GM11168 (cell line): ENCODE data around the gene SLC25A27.

Experiments used
- in situ Hi-C: fragments of 300-500 bp; cut with MboI; formaldehyde crosslinking; loops from one replicate; pipeline ENCODE4 v1.12.0; 2022; ENCODE audit warnings: low sequenced_read_pairs; ENCODE audit not compliant: unreplicated experiment

SLC25A27 gene

DNA sequence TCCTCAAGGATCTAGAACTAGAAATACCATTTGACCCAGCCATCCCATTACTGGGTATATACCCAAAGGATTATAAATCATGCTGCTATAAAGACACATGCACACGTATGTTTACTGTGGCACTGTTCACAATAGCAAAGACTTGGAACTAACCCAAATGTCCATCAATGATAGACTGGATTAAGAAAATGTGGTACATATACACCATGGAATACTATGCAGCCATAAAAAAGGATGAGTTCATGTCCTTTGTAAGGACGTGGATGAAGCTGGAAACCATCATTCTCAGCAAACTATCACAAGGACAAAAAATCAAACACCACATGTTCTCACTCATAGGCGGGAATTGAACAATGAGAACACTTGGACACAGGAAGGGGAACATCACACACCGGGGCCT is 4.7 kb upstream of the SLC25A27 start:
- in situ Hi-C loops, result loop anchor here (25.0 kb wide), 1 partner anchor 561 kb away; no protein-coding TSS in a partner anchor

DNA sequence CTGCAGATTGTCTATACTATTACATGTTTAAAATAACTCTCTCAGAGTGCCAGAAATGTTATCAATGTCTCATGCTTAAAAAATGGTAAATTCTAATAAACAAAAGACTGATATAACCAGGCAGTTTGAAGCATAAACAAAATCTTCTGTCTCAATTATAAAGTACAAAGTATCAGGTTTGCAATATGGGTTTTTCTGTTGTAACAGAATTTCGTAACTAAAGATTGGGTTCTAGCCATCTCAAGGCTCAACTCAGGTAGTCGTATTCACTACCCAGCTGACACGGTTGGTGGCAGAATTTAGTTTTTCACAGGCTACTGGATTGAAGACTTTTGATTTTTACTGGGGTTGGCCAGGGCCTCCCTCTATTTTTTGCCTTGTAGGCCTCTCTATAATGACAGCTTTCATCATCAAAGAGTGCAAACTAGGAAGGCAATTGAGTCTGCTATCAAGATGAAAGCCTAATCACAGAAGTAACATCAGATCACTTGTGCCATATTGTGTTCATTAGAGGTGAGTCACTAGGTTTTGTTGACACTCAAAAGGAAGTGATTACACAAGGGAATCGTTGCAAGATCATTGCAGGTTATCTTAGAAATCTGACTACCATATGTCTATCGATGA is 3.8 kb upstream of the SLC25A27 start:
- in situ Hi-C loops, result loop anchor here (25.0 kb wide), 1 partner anchor 562 kb away; no protein-coding TSS in a partner anchor

DNA sequence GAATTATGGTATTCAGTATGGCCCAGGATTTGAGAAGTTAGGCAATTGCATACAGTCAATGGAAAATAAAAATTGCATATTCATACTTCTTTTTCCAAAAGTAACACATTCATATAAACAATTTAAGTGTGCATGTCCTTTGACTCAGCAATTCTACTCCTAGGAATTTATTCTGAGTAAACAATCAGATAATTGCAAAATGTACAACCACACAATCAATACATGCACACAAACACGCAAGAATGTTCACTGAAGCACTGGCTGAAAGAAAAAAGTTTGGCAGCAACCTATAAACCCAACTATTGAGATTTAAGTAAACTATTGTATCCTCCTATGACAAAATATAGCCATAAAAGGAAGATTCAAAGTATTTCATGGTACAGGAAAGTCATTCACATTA is 1.8 kb upstream of the SLC25A27 start:
- in situ Hi-C loops, result no loop called here

DNA sequence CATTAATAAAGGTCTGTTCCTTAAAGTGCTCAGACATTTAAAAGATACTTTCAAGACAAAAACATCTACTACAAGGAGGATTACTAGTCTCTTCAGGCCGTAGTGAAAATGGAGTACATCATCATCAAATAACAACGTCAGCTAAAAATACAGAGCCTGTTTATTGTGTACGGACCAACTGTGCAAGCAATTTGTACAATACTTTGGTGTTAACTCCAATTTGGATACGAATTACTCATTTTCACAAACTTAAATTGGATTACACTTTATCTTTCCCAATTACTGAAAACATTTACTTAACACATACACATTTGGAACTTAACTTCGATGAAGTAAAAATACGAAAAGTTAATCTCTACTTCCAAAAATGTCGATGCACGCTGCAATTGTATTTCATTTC is 959 bp upstream of the SLC25A27 start:
- in situ Hi-C loops, result no loop called here

DNA sequence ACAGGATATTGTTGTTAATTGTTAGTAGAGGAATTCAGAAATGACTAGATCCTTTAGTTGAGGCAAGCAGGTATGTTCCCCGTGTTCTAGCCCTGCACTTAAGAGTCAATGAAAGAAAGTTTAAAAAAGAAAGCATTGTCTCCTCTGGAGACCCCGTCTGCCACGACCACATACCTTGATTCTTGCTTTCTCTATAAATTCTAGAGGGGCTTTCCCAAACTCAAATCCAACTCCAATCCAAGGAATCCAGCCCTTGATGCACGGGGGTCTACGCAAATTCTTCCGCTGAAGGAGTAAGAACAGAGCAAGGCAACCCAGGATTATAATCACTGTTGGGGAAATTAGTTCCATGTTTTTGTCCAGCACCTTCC is 558 bp upstream of the SLC25A27 start:
- in situ Hi-C loops, result no loop called here

DNA sequence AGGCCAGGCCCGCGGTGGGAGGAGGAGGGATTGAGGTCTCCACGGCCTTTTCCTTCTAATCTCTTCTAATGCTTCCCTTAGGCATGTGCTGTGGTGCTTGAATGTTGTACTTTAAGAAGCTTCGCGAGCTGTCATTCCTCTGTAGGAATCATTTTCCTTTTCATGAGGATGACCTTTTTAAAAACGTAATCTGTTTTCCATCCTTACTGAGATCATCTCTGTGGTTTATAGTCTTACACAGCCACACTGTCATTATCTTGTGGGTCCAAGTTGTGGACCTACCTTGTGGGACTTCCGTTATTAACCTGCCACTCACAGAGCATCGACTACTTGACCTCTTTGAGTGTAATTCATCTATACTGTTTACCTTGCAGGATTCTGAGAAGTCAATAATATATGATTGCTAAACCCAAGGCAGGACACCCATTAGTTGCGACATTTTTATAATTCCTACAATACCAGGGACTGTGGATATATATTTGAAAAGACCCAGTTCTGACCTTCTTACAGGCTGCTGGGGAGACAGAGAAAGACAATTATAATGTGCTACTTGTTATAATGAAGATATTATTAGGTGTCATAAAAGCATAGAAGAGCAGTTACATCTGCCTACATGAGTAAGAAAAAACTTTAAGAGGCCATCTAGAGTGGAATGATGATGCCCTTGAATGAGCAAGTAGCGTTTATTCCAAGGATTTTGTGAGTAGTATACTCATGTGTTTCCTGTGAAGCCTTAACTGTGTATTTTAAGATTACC is 842 bp downstream of the SLC25A27 start:
- in situ Hi-C loops, result no loop called here

DNA sequence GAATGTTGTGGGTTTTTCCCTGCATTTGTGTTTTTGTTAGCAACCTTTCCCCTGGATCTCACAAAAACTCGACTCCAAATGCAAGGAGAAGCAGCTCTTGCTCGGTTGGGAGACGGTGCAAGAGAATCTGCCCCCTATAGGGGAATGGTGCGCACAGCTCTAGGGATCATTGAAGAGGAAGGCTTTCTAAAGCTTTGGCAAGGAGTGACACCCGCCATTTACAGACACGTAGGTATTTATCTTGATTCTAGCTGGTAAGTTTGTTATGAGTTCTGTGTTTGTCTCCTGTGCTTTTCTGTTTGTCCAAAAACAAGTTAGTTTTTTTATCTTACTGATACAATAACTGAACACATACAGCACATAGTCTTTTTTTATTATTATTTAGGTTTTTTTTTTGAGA is 3.0 kb downstream of the SLC25A27 start:
- in situ Hi-C loops, result no loop called here

DNA sequence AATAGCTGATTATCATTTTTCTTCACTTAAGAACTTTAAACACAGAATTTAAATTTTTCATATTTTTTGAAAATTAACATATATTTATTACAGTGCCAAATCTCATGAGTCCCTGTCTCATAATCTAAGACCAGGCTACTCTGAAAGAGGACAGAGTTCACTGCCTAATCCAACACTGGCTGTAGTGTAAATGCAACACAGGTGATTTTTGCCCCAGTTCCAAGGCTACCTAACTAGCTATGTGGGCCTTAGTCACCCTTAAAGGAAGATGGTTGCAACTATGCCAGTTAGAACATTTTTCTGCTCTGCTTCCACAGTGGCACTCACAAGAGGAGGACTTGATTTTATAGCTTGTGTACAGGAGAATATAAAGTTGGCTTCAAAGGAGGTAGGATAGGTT is 4.9 kb downstream of the SLC25A27 start:
- in situ Hi-C loops, result no loop called here

DNA sequence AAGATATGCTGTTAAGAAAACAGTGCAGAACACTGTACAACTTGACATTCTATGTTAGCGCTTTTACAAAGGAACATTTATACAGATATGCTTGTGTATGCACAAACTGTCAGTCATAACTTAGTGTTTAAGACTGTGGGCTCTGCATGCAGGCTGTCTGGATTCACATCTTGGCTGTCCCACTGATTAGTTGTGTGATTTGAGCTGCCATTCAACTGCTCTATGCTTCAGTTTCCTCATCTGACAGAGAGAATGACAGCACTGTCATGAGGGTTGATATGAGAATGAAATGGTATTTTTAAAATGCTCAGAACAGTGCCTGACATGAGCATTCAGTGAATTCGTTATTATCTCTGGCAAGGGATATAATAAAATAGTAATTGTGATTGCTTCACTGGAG is 8.7 kb downstream of the SLC25A27 start:
- in situ Hi-C loops, result no loop called here

DNA sequence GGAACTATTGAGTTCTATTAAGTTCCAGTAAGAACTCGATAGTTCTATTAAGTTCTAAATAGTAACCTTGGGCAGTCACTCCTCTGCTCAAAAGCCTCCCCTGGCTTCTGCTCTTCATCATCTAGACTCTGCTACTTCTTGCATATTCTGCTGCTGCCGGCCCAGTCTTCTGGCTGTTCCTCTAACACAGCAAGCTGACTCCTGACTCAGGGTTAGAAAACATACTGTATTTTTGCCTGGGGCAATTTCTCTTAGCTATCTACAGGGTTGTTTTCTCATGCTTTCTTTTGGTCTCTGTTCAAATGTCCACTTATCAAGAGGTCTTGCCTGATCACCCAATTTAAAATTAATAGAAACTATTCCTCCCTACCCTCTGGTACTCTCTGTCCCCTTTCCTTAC is 14.6 kb downstream of the SLC25A27 start:
- in situ Hi-C loops, result no loop called here

DNA sequence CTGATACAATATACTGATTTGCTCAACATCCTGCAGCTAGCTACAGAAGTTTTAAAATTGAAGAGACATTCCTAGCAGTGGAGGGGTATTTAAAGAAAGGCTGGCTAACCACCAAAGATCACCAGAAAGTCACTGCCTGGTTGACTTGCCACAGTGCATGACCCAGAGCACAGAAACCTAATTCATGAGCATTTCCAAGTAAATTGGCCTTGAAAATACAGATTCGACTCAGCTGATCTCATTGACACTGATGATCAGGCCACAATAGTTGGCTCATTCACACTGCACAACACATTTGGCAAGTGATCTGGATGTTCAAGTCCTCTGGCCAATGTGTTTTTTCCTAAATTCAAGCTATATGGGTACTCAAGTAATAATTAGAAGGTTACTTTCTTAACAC is 21.6 kb downstream of the SLC25A27 start:
- in situ Hi-C loops, result no loop called here

DNA sequence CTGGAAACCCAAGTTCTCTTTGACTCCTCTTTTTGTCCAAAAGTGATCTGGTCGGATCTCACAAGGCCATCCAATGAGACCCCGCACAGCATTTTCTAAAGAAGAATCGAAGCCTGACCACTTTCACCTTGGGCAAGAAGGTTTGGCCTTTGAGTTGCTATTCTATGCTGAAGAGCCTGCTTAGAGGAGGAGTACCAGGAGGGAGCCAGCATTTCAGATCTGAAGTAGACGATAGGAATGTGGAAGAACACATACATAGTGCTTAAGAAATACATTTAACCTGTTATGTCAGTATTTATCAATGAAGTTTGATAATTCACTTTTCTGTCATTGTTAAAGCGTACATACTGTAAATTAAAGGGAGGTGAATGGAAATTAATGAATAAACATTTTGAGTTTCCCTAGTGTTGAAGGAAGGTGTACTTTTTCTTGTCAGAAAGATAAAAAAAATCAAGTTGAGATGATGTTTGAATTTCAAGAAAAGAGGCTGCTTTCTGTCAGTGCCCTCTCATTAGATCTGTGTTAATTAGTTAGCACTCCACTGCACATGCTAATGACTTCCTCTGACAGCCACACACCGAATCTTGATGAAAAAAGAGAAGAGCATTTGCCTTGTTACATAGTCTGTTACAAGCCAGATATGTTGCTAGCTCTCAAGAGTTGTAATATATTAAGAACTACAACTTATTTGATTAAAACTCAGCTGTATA is 24.0 kb downstream of the SLC25A27 start:
- in situ Hi-C loops, result no loop called here

DNA sequence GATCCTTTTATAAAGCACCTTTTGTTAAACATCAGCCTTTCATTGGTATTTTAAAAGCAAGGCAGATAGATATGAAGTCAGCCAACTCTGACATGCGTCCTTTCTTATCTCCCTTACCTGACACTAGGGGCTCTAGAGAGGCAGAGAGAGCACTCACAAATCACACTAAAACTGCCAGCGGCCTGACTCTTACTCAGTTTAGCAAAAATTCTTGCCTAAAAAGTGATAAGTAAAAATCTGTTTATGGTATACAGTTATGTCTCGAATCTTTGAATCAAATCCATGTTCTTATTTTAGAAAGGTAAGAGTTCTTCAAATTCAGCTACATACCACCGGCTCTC is 24.5 kb downstream of the SLC25A27 start:
- in situ Hi-C loops, result no loop called here

DNA sequence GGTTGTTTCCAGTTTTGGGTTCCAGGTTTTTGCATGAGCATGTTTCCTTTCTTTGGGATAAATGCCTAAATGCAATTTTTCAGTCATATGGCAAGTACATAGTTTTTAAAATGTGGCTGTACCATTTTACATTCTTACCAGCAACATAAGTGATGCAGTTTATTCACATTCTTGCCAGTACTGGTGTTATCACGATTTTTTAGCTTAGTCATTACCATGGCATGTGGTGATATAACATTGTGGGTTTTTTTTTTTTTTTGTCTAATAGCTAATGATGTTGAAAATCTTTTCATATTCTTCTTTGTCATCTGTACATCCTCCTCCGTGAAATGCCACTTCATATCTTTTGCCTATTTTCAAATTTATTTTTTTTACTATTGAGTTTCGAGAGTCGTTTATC is 32.0 kb downstream of the SLC25A27 start:
- in situ Hi-C loops, result no loop called here

DNA sequence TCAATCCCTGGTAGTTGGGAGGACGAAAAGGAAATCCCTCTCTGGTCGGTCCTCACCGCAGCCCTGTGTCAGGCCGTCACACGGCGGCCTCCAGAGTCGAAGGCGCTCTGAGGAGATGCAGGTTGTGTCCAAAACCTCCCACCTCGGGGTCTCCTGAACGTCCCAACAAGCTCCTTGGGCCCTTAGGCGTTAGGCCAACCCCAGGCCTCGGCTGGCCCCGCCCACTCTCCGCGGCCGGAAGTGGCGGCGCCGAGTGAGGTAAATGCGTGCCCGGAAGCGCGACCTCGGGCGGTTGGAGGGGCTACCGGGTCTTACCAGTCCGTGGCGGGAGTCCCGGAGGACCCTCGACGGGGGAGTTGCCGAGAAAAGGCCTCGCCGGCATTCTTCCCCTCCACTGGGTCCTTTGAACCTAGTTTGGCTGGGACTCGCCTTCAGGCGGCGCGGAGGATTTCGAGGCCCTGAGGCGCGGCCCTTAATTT is 34.9 kb downstream of the SLC25A27 start, which contains the start of gene TDRD6:
Gene TDRD6 (plus strand): TSS at position 267 of the 479 bp plus-strand sequence. CDS start 244 bp downstream, outside the sequence.
- in situ Hi-C loops, result no loop called here

DNA sequence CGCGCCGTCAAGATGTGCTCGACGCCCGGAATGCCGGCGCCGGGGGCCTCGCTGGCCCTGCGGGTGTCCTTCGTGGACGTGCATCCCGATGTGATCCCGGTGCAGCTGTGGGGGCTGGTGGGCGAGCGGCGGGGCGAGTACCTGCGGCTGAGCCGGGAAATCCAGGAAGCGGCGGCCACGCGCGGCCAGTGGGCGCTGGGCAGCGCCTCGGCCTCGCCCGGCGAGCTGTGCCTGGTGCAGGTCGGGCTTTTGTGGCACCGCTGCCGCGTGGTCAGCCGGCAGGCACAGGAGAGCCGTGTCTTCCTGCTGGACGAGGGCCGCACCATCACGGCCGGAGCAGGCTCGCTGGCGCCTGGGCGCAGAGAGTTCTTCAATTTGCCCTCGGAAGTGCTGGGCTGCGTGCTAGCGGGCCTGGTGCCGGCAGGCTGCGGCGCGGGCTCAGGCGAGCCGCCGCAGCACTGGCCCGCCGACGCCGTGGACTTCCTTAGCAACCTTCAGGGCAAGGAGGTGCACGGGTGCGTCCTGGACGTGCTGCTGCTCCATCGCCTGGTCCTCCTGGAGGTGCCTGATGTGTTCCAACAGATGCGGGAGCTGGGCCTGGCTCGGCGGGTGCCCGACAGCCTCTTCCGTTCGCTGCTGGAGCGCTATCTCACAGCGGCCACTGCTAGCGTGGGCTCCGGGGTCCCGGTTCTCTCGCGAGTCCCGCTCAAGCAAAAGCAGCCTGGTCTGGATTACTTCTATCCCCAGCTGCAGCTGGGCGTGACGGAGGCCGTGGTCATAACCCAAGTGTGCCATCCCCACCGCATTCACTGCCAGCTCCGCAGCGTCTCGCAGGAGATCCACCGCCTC is 35.6 kb downstream of the SLC25A27 start:
- in situ Hi-C loops, result no loop called here

DNA sequence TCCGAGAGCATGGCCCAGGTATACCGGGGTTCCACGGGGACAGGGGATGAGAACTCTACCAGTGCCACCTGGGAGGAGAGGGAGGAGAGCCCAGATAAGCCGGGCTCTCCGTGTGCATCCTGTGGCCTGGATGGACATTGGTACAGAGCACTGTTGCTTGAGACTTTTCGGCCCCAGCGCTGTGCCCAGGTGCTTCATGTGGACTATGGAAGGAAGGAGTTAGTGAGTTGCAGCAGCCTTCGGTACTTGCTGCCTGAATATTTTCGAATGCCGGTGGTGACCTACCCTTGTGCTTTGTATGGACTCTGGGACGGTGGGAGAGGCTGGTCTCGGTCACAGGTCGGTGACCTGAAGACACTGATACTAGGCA is 36.2 kb downstream of the SLC25A27 start:
- in situ Hi-C loops, result no loop called here

DNA sequence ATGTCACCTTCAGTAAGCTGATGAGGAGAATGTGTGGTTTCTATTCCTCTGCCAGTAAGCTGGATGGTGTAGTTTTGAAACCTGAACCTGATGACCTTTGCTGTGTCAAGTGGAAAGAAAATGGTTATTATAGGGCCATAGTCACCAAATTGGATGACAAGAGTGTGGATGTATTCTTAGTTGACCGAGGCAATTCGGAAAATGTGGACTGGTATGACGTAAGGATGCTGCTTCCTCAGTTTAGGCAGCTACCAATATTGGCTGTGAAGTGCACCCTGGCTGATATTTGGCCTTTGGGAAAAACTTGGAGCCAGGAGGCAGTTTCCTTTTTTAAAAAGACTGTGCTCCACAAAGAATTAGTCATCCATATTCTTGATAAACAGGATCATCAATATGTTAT is 36.9 kb downstream of the SLC25A27 start:
- in situ Hi-C loops, result no loop called here

DNA sequence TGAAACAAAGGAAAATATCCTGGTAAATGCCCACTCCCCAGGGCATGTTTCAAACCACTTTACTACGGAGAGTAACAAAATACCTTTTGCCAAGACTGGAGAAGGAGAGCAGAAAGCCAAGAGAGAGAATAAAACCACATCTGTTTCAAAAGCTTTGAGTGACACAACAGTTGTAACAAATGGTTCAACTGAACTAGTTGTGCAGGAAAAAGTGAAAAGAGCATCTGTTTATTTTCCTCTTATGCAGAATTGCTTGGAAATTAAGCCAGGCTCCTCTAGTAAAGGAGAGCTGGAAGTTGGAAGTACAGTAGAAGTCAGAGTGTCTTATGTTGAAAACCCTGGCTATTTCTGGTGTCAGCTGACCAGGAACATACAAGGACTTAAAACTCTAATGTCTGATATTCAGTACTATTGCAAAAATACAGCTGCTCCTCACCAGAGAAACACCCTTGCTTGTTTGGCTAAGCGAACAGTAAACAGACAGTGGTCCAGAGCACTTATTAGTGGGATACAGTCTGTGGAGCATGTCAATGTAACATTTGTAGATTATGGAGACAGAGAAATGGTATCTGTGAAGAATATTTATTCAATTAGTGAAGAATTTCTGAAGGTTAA is 37.5 kb downstream of the SLC25A27 start:
- in situ Hi-C loops, result no loop called here

DNA sequence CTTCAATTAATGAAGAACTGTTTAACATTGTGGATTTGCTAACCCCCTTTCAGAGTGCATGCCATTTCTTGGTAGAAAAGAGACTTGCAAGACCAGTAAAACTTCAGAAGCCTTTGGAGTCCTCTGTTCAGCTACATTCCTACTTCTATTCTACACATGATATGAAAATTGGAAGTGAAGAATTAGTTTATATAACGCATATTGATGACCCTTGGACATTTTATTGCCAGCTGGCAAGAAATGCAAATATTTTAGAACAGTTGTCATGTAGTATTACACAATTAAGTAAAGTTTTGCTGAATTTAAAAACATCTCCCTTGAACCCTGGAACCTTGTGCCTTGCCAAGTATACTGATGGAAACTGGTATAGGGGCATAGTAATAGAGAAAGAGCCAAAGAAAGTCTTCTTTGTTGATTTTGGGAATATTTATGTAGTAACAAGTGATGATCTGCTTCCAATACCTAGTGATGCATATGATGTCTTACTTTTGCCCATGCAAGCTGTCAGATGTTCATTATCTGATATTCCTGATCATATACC is 38.2 kb downstream of the SLC25A27 start:
- in situ Hi-C loops, result no loop called here
